Right renal cortex interstitium (tissue), 3 donors: ENCODE measurements around the gene FAM222B. TPM values are rescaled to one million over a fixed set of nuclear protein-coding genes. Genes with fewer than 3 reads are reported as not detected.
"Not testable (repeated sequence)": the region's sequence is repeated elsewhere in the genome, so short reads cannot be mapped to it uniquely, and the experiment has no call there.

Source experiments
- DNase-seq, 3 donors: peaks; one replicate each; pipeline ENCODE4 v3.0.0-alpha.2; 2013; ENCODE audit warnings: low read depth in 3 of 3, low spot score in 2 of 3
- polyA plus RNA-seq, 3 donors: library from polyadenylated mRNA; unstranded; fragments of 120-200 nt; gene quantifications; one replicate each; pipeline ENCODE4 v1.2.1, GENCODE V29; 2013; ENCODE audit not compliant: insufficient read length in 3 of 3

The FAM222B gene
- polyA plus RNA-seq, 3 donors, result 19.7 to 20.0 (median 19.9) TPM

DNA sequence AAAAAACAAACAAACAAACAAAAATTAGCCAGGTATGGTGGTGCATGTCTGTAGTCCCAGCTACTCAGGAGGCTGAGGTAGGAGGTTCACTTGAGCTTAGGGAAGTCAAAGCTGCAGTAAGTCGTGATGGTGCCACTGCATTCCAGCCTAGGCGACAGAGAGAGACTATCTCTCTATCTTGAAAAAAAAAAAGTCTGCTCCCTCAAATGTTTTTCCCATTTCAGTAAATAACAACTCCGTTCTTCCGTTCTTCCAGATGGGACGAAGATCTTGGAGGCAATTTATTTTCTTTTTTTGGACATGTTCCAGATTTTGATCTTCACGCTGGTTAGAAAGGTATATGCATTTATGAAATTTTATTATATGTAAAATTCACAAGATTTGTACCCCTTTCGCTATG is 31.2 kb upstream of the FAM222B start:
- DNase-seq, result no peak

DNA sequence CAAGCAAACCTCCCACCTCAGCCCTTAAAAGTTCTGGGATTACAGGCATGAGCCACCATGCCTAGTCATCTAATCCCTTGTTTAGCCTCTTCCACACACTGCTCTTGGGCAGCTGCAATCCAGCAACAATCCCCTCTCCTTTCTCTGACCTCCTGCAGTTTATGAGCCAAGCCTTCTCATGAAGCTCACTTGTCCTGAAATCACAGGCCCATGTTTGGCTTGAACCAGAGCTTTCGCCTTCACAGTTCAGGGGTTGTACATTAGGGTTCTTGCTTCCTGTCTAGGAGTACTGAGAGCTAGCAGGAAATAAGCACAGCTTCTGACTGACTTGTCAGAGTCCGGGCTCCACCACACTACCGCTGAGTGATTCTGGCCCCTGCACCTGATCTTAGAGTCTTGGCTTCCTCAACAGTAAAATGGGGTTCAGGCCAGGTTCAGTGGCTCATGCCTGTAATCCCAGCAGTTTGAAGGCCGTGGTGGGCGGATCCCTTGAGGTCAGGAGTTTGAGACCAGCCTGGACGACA is 28.5 kb upstream of the FAM222B start:
- DNase-seq, result no peak

DNA sequence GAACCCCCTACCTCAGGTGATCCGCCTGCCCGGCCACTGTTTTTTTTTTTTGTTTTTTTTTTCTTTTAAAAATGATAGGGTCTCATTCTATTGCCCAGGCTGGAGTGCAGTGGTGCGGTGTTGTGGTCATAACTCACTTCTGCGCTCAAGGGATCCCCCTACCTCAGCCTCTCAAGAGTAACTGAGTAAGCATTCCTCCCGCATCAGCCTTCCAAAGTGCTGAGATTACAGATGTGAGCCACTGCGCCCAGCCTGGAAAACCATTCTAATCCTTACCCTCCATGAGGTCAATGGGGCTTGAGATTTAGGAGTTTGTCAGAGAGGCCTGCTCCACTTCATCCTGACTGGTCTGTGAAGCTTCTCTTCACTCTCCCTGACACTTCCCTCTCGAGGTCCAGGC is 24.7 kb upstream of the FAM222B start:
- no peak for DNase-seq

DNA sequence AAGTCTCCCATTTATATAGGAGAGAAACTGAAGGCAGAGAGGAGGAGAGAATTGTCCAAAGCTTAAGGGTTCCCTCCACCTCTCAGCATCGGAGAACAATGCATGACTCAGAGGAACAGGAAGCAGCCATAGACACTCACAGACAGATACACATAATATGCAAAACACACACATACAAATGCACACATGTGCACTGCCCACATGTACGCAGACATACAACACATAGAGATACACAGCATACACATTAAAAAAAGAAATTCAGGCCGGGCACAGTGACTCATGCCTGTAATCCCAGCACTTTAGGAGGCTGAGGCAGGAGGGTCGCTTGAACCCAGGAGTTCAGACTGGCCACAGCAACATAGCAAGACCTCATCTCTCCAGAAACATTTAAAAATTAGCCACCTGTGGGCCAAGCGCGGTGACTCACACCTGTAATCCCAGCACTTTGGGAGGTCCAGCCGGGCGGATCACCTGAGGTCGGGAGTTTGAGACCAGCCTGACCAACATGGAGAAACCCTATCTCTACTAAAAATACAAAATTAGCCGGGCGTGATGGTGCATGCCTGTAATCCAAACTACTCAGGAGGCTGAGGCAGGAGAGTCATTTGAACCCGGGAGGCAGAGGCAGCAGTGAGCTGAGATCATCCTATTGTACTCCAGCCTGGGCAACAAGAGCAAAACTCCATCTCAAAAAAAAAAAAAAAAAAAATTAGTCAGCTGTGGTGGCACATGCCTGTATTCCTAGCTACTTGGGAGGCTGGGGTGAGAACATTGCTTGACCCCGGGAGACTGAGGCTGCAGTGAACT is 23.6 kb upstream of the FAM222B start:
- DNase-seq, result no peak

DNA sequence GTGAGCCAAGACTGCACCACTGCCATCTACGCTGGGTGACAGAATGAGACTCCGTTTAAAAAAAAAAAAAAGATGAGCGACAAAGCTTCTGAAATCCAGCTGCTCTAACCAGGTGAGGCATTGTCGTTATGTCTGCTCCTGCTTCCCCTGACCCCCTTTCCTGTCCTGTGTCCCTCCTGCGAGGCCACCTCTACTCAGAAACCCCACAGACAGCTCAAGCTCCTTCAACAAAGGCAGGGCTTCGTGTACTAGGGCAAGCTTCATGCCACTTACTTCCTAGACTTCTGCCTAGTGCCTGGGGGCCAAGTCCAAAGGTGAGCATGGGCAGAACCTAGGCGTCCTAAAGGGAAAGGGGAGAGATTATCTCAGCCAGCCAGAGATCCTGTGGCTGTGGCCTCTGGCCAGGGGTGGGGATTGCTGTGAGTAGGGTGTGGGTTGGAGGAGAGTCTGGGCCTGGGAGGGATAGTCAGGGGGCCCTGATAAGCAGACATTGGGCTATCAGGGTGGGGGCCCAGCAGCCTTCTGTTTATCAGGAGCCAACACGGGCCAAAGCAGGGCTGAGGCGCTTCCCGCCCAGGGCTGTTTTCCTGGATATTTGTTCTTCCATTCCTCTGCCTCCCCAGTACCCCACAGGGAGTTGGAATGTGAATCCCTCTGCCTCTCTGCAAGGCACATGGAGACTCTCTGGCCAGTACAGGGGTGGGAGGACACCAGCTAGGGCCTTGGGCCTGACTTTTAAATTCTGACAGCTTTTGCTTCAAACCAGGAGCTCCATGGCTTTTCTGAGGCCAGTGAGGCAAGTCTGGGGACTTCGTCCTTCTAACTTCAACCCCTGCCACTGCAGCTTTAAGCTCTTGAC is 22.6 kb upstream of the FAM222B start:
- no peak for DNase-seq

DNA sequence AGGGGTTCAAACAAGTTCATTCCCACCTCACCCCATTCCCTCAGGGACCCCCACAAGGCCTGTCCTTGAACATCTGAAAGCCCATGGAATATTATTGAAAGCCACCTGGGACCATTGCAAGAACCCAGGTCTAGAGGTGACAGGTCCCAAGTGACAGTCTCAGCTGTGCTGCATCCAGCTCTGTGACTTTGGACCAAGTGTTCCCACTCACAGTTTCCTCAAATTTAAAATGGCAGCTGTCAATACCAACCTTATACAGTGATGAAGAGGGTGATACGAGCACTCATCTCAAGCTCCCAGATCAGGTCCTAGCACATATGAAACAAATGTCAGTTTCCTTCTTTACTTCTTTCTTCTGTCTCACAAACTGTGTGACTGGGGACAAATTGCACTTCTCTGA is 21.4 kb upstream of the FAM222B start:
- DNase-seq, result no peak

DNA sequence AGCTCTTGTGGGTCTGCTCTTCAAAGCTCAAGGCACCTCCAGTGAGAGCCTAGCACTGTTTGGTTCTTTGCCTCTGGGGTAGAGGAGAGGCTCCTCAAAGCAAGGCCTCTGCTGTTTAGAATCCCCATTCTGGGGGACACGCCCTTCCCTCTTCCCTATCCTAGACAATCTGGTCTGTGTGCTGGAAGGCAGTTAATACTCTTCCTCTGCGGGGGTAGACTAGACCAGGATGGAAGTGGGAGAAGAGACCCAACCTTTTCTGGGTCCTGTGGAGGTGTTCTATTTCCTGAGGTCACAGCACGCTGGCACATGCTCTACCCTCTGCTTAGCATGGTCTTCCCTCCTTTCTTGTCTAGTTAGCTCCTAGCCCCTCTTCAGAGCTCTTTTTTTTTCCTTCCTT is 20.0 kb upstream of the FAM222B start:
- DNase-seq, result no peak

DNA sequence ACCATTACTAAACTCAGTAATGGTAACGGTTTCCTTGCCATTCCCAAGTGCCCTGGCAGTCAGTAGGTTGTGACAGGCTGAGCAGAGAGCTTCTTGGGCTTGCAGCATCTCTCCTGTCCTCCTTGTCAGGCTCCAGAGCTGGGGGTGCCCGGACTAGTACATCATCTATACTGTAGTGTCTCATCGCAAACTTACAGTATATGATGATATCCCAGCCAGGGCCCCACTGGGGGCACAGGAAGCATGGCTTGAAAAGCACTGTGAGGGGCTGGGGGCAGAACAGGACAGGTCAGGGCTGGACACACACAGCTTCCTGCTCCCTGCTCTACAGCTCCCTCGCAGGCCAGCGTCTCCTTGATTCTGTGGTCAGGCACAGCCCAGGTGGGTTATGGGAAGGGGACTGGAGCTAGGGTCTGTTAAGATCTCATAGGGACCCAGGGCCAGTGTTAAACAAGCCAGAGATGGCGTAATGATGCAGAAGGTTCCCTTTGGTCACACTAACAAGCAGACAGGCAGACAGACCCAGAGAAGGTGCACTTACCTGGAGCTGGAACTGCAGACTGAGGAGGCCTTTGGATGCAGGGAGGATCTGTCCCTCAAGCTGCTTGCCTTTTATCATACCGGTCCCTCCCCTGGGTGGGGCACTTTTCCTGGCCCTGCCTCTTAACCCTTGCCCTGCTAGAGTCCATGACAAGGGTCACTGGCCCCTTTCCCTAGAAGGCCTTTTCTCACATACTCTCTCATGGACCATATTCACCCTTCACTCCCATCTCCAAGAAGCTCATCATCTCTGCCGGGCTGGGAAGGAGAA is 19.0 kb upstream of the FAM222B start:
- no peak for DNase-seq

DNA sequence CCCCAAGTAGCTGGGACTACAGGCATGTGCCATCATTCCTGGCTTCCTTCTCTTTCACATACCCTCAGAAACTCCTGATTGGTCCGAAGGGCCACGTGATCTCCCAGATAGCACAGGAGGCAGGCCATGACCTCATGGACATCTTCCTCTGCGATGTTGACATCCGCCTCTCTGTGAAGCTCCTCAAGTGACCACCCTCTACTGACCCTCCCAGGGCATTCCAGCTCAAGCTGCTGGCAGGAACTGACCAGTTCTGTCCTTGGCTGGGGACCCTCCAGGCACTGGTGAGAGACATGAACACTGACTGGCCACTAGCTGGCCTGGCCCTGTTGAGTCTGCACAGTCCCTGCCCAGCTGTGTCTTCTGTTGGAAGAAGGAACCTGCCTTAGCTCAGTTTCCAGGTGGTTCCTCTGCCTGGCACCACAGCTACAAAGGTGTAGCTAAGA is 17.8 kb upstream of the FAM222B start:
- DNase-seq, result no peak

DNA sequence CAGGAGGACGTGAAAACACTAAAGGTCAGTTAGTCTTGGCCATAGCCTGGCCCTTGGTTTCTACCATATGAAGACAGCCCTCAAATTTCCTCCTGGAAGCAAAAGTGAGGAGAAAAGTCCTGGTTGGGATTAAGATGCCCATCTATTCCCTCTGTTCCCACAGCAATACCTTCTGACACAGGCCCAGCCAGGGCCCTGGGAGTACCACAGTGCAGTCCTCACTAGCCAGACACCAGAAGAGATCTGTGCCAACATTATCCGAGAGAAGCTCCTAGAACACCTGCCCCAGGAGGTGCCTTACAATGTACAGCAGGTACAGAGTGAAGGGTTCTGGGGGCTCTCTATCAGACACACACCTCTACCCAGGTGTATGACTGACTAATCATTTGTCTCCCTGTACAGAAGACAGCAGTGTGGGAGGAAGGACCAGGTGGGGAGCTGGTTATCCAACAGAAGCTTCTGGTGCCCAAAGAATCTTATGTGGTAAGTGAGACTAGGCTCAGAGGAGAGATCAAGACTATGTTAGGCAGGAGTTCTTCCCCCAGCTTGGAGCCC is 16.3 kb upstream of the FAM222B start:
- no peak for DNase-seq

DNA sequence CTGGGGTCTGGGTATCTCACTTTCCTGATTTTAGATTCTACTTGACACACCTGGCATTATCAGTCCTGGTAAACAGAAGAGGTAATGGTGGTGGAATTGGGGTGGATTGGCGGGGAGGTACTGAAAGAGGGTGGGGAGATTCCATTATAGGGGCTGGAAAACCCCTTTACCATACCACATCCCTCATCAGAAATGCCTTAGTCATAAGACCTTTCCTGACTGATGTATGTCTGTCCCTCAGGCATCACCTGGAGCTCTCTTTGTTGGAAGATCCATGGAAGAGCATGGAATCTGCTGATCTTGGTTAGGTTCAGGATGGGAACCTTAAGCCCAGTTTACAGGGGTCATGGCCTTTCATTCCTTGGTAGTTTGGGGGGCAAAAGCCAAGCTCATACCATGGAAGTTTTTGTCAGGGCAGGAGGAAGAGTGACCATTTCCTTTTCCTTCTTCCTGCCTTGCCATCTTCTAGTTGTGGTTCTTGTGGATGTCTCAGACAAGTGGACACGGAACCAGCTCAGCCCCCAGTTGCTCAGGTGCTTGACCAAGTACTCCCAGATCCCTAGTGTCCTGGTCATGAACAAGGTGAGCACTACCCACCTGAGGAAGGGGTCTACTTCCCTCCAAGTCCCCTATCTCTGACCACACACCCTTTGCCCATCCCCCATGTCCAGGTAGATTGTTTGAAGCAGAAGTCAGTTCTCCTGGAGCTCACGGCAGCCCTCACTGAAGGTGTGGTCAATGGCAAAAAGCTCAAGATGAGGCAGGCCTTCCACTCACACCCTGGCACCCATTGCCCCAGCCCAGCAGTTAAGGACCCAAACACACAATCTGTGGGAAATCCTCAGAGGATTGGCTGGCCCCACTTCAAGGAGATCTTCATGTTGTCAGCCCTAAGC is 15.6 kb upstream of the FAM222B start:
- no peak for DNase-seq

DNA sequence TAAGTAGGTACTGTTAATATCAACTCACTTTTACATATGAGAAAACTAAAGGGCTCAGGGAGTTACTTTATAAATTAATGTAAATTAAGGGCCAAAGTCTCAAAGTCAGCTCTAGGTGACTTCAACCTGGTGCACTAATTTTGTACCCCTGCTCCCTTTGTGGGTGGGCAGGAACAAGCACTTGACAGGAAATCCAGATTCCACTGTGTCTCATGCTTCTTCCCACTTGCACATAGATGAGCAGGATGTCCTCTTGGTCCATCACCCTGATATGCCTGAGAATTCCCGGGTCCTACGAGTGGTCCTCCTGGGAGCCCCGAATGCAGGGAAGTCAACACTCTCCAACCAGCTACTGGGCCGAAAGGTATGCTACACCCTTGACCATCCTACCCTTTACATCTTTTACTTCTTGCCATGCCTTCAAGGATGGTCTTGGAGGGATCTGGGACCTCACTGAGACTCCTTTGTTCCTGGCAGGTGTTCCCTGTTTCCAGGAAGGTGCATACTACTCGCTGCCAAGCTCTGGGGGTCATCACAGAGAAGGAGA is 13.5 kb upstream of the FAM222B start:
- no peak for DNase-seq

DNA sequence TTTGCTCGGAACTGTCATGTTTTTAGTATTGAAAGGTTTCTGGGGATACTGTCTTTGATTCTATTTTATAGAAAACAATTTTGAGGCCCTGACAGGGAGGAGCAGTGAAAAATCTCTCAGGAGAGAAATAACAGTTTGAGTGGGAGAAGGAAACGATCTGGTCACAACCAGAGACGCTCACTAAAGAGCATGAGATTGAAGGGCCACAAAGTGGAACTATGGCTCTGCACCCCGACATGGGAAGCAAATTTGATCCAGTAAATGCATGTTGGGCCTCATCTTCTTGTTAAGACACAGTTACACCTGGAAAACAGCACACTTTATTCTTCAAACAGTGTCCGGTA is 12.7 kb upstream of the FAM222B start:
- no peak for DNase-seq

DNA sequence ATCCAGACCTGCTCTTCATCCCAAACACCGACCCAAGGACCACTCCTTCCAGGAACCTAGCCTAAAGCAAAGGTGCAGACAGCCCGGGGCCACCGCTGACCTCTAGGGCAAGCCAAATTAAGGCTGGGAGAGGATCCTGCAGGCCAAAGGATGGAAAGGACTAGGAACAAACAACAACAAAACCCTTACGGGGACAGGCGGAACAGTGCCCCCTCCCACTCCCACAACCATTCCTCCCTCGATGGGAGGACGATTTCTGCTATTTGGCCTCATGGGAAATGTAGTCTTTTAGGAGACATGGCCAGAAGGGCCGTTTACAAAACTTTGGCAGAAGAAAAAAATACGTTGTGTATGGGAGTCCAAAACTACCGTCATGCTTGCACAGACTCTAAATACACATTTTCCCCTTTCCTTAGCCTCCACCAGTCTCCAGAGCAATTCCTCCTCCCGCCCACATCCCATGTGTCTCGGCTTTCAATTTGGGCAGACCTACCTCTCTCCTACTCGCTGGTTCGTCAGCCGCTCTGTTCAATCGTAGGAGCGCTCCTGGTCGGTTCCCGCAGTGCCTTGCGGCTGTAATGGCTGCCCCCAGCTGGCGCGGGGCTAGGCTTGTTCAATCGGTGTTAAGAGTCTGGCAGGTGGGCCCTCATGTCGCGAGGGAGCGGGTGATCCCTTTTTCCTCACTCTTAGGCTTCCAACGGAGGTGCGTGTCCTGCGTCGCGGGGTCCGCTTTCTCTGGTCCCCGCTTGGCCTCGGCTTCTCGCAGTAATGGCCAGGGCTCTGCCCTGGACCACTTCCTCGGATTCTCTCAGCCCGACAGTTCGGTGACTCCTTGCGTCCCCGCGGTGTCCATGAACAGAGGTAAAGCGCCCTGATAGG is 12.1 kb upstream of the FAM222B start, which contains the start of gene ERAL1:
TSS of gene ERAL1 (plus strand) at position 560 of the 879 bp plus-strand sequence. CDS start at position 579, 19 bp downstream.
- peak; percentile 75 to 80 (median 77) for DNase-seq

DNA sequence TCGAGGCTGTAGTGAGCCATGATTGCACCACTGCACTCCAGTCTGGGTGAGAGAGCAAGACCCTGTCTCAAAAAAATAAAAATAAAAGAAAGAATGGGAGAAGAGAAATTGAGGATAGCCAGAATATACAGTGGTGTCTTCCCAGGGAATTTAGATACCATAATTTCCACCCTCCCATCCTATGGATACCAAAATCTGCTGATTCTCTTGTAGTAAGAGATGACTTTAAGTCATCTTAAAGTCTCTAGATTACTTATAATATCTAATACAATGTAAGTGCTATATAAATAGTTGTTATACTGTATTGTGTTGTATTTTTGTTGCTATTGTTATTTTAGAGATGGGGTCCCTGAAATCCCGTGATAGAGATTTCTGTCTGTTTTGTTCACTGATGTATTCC is 10.7 kb upstream of the FAM222B start:
- DNase-seq, result no peak

DNA sequence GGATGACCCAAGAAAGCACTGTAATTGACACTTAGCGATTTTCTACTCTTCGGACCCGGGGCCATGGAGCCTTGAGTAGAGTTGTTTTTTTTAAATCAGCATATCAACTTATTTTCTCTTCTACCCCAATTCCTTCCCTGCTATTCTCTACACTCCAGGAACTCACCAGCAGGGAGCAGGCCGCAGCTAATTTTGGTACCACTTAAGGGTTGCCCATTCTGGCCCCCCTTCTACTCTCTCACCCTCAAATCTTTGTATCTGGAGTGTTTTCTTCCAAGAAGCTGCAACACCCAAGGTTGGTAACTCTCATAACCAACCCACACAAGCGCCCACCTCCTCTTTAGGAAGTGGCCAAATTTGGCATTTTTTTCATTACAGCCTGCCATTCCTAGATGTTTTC is 6.7 kb upstream of the FAM222B start:
- no peak for DNase-seq

DNA sequence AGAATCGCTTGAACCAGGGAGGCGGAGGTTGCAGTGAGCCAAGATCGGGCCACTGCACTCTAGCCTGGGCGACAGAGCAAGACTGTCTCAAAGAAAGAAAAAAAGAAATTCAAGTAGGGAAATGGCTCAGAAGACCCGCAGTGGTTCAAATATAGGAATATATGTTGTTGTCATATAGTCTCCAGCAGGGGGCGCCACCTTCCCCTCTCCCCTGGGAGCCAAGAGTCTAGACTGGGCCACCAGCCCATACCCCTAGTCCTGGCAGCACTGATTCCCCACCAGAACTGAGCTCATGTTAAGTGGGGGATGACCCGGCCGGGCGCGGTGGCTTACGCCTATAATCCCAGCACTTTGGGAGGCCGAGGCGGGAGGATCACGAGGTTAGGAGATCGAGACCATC is 6.1 kb upstream of the FAM222B start:
- DNase-seq, result not testable (repeated sequence)

DNA sequence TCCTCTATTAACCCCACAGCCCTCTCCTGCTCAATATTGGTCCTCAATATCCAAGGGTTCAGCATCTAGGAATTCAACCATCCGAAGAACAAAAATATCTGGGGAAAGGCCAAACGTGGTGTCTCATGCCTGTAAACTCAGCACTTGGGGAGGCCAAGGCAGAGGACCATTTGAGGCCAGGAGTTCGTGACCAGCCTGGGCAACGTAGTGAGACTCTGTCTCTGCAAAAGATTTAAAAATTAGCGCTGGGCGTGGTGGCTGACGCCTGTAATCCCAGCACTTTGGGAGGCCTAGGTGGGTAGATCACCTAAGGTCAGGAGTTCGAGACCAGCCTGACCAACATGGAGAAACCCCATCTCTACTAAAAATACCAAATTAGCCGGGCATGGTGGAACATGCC is 4.1 kb upstream of the FAM222B start:
- not testable (repeated sequence) for DNase-seq
